CD4-positive, alpha-beta T cell treated with Interleukin-21 for 1 hour (primary cell): ENCODE data around the gene CRTC1.

Experiments used
- DNase-seq: peaks from one replicate; pipeline ENCODE4 v3.0.0-alpha.2; 2020

CRTC1 gene

DNA sequence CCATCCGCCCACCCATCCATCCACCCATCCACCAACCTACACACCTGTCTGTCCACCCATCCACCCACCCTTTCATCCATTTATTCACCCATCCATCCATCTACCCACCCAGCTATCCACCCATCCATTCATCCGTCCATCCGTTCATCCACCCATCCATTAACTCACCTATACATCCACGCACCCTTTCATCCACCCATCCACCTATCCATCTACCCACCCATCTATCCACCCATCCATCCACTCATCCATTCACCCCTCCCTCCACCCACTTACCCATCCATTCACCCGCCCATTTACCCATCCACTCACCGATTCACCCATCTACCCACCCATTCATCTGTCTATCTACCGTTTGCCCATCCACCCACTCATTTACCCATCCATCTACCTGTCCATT is 29.0 kb upstream of the CRTC1 start:
- DNase-seq = no peak

DNA sequence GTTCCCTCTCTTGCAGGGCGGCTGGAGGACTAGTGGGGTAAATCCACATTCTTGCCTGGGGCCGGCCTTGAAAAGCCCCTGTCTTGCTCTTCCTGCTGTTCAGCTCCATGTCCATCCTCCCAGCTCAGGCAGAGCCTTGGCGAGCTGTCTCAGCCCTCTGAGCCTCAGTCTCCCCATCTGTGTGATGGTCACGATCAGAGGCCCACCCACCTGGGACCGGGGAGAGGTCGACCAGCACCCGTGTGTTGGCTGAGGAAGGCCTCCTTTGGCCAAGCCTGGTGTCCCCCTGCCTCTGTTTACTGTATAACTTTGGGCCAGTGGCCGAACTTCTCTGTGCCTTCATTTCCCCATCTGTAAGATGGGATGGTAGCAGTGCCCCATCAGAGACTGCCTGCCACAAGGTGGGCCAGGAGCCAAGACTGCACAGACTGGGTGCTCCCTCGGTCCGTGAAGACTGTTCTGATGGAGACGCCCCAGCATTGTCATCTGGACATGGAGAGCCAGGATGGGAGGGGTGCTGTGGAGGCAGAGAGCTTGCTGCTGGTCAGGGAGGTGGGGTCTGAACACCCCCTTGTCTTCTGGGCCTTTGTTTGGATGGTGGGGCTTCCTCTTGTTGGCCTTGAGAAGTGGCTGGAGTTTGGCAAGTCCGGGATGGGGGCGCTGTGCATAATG is 28.2 kb upstream of the CRTC1 start:
- no peak for DNase-seq

DNA sequence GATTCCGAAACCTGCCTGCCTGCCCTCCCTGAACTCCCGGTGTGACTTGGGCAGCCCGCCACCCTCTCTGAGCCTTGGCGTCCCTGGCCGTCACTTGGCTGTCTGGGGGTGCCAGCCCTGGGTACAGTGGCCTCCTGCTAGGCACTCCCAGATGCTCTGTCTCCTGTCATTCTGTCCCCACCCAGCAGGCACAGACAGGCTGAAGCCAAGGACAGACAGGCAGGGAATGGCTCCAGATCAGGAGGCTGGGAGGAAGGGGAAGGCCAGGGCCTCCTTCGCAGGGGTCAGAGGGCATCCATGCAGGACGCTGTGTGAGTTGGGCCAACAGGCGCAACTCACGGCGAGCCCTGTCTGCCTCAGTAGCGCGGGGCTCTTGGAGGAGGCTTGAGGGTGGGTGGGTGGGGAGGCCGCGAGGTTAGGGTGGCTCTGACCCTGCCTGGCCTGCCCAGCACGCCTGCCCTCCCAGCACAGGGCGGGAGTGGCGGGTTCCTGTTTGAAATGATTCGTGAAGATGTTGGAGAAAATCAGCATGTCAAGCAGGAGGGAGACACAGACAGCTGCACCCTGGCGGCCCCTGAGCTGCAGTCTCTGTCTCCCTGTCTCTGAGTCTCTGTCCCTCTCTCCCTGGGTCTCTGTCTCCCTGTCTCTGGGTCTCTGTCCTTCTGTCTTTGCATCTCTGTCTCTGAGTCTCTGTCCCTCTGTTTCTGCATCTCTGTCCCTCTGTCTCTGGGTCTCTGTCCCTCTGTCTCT is 27.0 kb upstream of the CRTC1 start:
- no peak for DNase-seq

- no peak for DNase-seq
Observed at GRCh38 chr19:18657590-18658365, 25.7 kb upstream of the CRTC1 start.

DNA sequence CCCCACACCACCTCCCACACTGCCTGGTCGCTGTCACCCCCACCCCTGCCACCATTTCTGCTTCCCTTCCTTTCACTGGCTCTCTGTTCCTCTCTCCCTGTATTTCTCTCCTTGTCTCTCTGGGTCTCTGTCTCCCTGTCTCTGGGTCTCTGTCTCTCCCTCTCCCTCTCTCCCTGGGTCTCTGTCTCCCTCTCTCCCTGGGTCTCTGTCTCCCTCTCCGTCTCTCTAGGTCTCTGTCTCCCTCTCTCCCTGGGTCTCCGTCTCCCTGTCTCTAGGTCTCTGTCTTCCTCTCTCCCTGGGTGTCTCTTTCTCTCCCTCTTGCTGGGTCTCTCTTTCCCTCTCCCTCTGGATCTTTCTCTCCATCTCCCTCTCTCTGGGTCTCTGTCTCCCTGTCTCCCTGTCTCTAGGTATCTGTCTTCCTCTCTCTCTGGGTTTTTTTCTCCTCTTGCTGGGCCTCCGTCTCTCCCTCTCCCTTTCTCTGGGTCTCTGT is 25.1 kb upstream of the CRTC1 start:
- no peak for DNase-seq

- DNase-seq = no peak
Observed at GRCh38 chr19:18659281-18660050, 24.0 kb upstream of the CRTC1 start.

- DNase-seq = no peak
Observed at GRCh38 chr19:18660051-18660910, 23.2 kb upstream of the CRTC1 start.

DNA sequence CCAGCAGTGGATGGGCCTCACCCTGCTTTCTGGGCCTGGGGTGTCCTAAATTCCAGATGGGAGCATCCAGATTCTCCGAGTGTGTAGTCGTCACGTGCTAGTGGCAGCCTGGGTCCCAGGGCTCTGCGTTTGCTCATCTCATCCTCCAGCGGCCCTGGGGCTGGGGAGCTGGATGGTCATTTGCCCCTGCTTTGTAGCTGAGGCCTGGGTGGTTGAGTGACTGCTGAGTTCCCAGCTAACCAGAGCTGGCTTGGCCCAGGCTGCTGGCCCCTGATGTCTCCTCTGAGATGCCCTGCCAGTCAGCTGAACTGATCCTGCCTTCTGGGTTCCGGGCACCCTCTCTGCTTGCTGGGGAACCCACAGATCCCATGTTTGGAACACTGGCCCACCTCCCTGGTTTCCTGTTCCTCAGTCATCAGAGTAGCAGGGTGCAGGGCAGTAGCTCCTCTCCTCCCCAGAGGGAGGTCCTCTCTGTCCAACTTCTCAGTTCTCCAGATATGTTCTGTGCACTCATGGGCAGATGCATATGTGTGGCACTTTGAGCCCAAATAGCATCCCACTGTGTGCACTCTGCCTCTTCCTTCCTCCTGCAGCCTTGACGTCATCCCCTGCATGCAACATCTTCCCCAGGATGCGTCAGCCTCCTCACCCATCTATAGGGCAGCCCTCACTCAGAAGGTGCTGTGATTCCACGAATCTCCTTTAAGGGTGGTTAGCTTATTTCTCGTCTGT is 22.4 kb upstream of the CRTC1 start:
- no peak for DNase-seq

- DNase-seq = no peak
Observed at GRCh38 chr19:18662972-18663732, 20.3 kb upstream of the CRTC1 start.

DNA sequence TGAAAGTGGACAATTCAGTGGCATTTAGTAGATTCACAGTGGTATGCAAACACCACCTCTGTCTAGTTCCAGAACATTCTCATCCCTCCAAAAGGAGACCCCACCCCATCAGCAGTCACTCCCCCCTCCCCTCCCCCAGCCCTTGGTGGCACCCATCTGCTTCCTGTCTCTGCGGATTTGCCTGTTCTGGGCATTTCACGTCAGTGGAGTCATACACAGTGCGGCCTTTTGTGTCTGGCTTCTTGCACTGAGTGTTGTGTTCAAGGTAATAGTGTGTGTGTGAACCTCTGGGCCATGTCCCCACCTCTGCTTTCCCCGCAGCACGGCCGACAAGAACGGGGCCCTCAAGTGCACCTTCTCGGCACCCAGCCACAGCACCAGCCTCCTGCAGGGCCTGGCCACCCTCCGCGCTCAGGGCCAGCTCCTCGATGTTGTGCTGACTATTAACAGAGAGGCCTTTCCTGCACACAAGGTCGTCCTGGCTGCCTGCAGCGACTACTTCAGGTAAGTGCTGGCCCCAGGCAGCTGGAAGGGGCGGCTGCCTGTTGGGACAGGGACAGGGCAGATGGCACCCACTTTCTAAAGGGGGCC is 19.4 kb upstream of the CRTC1 start:
- DNase-seq = no peak

DNA sequence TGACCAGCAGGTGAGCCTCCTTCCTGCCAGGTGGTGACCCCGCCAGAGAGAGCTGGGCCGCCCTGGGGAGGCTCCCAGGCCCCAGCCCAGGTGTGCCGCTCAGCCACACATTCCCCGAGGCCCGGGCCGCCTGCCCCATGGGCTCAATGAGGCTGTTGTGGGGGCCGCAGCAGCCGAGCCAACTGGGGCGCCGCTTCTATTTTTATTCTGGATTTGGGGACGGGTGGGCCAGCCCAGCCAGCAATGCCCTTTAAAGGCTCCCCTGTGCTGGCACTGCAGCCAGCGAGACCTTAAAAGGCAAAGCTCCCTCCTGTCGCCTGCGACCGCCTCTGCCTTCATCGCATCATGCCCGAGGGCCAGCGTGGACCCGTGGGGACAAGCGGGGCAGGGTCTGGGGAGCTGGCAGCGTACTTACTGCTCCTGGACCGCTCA is 17.7 kb upstream of the CRTC1 start:
- no peak for DNase-seq

- no peak for DNase-seq
Observed at GRCh38 chr19:18666317-18666716, 17.2 kb upstream of the CRTC1 start.

DNA sequence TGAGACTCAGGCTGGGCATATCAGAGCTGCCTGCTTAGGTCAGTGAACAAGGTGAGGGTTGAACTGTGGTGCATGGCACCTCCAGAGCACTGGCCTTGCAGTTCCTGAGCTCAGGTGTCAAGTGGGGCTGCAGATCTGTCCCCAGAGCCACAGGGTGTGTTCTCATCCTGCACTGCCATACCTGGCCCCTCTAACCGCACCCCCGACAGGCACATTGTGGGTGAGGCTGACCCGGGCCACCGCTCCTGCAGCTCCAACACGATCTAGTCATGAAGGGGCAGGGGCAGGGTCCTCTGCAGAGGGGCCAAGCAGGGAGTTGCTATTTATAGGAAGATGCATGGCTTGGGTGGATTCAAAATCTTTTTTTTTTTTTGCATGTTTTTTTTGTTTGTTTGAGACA is 16.7 kb upstream of the CRTC1 start:
- no peak for DNase-seq

DNA sequence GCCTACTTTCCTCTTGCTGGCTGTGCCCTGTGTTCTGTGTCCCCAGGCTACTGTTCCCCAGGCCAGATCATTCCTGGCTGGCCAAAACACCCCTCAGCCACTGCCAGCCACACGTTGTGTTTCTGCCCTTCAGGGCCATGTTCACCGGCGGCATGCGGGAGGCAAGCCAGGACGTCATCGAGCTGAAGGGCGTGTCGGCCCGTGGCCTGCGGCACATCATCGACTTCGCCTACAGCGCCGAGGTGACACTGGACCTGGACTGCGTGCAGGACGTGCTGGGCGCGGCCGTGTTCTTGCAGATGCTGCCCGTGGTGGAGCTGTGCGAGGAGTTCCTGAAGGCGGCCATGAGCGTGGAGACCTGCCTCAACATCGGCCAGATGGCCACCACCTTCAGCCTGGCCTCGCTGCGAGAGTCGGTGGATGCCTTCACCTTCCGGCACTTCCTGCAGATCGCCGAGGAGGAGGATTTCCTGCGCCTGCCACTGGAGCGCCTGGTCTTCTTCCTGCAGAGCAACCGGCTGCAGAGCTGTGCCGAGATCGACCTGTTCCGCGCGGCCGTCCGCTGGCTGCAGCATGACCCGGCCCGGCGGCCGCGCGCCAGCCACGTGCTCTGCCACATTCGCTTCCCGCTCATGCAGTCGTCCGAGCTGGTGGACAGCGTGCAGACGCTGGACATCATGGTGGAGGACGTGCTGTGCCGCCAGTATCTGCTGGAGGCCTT is 15.8 kb upstream of the CRTC1 start:
- DNase-seq = no peak

- no peak for DNase-seq
Observed at GRCh38 chr19:18668252-18668631, 15.2 kb upstream of the CRTC1 start.

GRCh38 chr19:18668744-18669523 is 14.5 kb upstream of the CRTC1 start:
- no peak for DNase-seq

DNA sequence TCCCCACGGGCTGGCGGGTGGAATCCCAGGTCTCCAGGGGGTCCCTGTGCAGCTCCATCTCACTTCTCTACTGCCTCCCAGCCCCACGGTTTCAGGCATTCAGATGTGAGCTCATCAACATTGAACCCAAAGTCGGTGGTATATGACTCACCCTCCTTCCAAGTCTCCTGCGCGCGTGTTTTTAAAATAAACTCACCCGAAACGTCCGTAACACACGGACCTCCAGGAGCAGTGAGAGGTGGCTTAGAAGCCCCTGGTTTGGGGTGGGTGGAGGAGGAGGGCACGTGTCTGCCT is 14.0 kb upstream of the CRTC1 start:
- no peak for DNase-seq

- DNase-seq = no peak
Observed at GRCh38 chr19:18669883-18670282, 13.6 kb upstream of the CRTC1 start.

DNA sequence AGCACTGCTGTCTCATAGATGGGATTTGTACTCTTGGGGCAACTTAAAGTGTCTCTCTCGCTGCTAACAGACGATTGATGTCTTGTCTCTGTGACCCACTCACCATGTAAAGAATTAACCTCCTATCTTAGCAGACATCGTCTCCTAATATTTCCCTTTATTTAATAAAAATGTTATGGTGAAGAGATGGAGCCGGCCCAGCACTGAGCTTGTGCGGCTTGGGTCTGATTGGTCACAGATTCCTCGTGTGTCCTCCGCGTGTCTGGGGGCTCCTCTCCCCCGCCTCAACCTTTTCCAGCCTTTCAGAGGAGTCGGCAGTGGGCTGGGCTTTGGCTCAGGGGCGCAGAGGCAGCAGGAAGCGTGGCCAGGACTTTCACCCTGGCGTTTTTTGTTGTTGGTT is 13.2 kb upstream of the CRTC1 start:
- DNase-seq = no peak
